ENCODE results near the gene WNT9A.
"Not testable (repeated sequence)": the region's sequence is repeated elsewhere in the genome, so short reads cannot be mapped to it uniquely, and the experiment has no call there.

Gene WNT9A

GRCh38 chr1:227947676-227948492 lies at the start of gene WNT9A:
TSS of gene WNT9A (minus strand) at chr1:227947932. CDS start at chr1:227947887, 45 bp downstream.
- peak; percentile 11 to 21 for DNase-seq

- DNase-seq: no peak
These were observed 48.6 kb upstream of the WNT9A start for GRCh38 chr1:227996187-227996950.

GRCh38 chr1:227994632-227995300 lies 47.0 kb upstream of the WNT9A start:
- DNase-seq: no peak

- DNase-seq: no peak
These were observed 39.4 kb upstream of the WNT9A start for GRCh38 chr1:227987181-227987580.

- DNase-seq: not testable (repeated sequence)
These were observed 28.0 kb upstream of the WNT9A start for GRCh38 chr1:227975583-227976283.

- DNase-seq: not testable (repeated sequence)
These were observed 26.1 kb upstream of the WNT9A start for GRCh38 chr1:227973724-227974288.

GRCh38 chr1:227972843-227973374 lies 25.2 kb upstream of the WNT9A start:
- DNase-seq: not testable (repeated sequence)

- DNase-seq: not testable (repeated sequence)
These were observed 24.5 kb upstream of the WNT9A start for GRCh38 chr1:227972283-227972679.

- DNase-seq: not testable (repeated sequence)
These were observed 24.0 kb upstream of the WNT9A start for GRCh38 chr1:227971643-227972282.

- not testable (repeated sequence) for DNase-seq
These were observed 23.5 kb upstream of the WNT9A start for GRCh38 chr1:227971216-227971615.

GRCh38 chr1:227970076-227970995 lies 22.6 kb upstream of the WNT9A start:
- DNase-seq: not testable (repeated sequence)

- DNase-seq: not testable (repeated sequence)
These were observed 20.1 kb upstream of the WNT9A start for GRCh38 chr1:227967815-227968214.

- DNase-seq: not testable (repeated sequence)
These were observed 19.0 kb upstream of the WNT9A start for GRCh38 chr1:227966733-227967132.

- DNase-seq: no peak
These were observed 14.1 kb upstream of the WNT9A start for GRCh38 chr1:227961651-227962466.

GRCh38 chr1:227959325-227959860 lies 11.7 kb upstream of the WNT9A start:
- DNase-seq: no peak

- no peak for DNase-seq
These were observed 11.0 kb upstream of the WNT9A start for GRCh38 chr1:227958617-227959324.

- DNase-seq: no peak
These were observed 8.1 kb upstream of the WNT9A start for GRCh38 chr1:227955808-227956207.

- no peak for DNase-seq
These were observed 6.6 kb upstream of the WNT9A start for GRCh38 chr1:227954163-227954850.
